Left ventricle myocardium inferior (tissue), 1 donor: ENCODE results near the gene CYP2A6. TPM values are rescaled to one million over a fixed set of nuclear protein-coding genes. Genes with fewer than 3 reads are reported as not detected.

Source experiments
- DNase-seq: peaks from one replicate; pipeline ENCODE4 v3.0.0-alpha.2; 2020
- H3K27ac ChIP-seq: fragments of 200-600 bp; replicated peaks from 2 replicates; pipeline ENCODE4 v1.8.0; 2021
- H3K27me3 ChIP-seq: fragments of 200-600 bp; 2 replicates; pipeline ENCODE4 v1.8.0; 2021; ENCODE audit warnings: low read depth
- H3K36me3 ChIP-seq: fragments of 200-600 bp; 2 replicates; pipeline ENCODE4 v1.8.0; 2021
- H3K4me1 ChIP-seq: fragments of 200-600 bp; 2 replicates; pipeline ENCODE4 v1.8.0; 2021
- H3K4me3 ChIP-seq: fragments of 200-600 bp; 2 replicates; pipeline ENCODE4 v1.8.0; 2021; ENCODE audit warnings: mild to moderate bottlenecking, moderate library complexity
- H3K9me3 ChIP-seq: fragments of 200-600 bp; replicated peaks from 2 replicates; pipeline ENCODE4 v1.8.0; 2021
- CTCF ChIP-seq: fragments of 200-600 bp; IDR thresholded peaks from 2 replicates; pipeline ENCODE4 v1.8.0; 2021; ENCODE audit warnings: antibody characterized with exemption, mild to moderate bottlenecking, borderline replicate concordance
- intact Hi-C: fragments of 100-400 bp; cut with micrococcal nuclease; formaldehyde crosslinking; loops from one replicate; pipeline ENCODE4 v1.11.0; 2022
- total RNA-seq: library from RNA; stranded (reverse); fragmentation: NEBNext Ultra II Directional; extraction: Animal tissue kit (Norgen Biotek cat#: 25700); gene quantifications from one replicate; pipeline ENCODE4 v1.2.1, GENCODE V29; 2021
- donor health status: DM: no; HTN: yes; CAD: no; lungs with severe emphysema.

Gene CYP2A6
- total RNA-seq, 1 donor from 2014 or later: not detected

GRCh38 chr19:40800997-40801377, 49.3 kb downstream of the CYP2A6 start:
- Histone ChIP-seq H3K36me3 (peaks cover 19% of the 10 kb centered on the region), H3K4me3 (peak overlapping the region; percentile 97), H3K27ac (peak overlapping the region; percentile 99), H3K9me3 (no peaks in the 10 kb centered on the region), H3K27me3 (no peaks in the 10 kb centered on the region), H3K4me1 (peaks cover 75% of the 10 kb centered on the region)
- no peak for TF ChIP-seq CTCF
- intact Hi-C loops: no loop called here
- no peak for DNase-seq

DNA sequence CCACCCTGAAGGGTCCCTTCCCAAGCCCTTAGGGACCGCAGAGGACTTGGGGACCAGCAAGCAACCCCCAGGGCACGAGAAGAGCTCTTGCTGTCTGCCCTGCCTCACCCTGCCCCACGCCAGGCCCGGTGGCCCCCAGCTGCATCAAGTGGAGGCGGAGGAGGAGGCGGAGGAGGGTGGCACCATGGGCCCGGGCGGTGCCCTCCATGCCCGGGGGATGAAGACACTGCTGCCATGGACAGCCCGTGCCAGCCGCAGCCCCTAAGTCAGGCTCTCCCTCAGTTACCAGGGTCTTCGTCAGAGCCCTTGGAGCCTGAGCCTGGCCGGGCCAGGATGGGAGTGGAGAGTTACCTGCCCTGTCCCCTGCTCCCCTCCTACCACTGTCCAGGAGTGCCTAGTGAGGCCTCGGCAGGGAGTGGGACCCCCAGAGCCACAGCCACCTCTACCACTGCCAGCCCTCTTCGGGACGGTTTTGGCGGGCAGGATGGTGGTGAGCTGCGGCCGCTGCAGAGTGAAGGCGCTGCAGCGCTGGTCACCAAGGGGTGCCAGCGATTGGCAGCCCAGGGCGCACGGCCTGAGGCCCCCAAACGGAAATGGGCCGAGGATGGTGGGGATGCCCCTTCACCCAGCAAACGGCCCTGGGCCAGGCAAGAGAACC, 49.8 kb downstream of the CYP2A6 start:
- Histone ChIP-seq H3K27ac (peak overlapping the region; percentile 99), H3K4me3 (peak overlapping the region; percentile 97), H3K27me3 (no peaks in the 10 kb centered on the region), H3K4me1 (peaks cover 70% of the 10 kb centered on the region), H3K9me3 (no peaks in the 10 kb centered on the region), H3K36me3 (peaks cover 19% of the 10 kb centered on the region)
- DNase-seq: no peak
- no peak for TF ChIP-seq CTCF
- intact Hi-C loops: no loop called here

DNA sequence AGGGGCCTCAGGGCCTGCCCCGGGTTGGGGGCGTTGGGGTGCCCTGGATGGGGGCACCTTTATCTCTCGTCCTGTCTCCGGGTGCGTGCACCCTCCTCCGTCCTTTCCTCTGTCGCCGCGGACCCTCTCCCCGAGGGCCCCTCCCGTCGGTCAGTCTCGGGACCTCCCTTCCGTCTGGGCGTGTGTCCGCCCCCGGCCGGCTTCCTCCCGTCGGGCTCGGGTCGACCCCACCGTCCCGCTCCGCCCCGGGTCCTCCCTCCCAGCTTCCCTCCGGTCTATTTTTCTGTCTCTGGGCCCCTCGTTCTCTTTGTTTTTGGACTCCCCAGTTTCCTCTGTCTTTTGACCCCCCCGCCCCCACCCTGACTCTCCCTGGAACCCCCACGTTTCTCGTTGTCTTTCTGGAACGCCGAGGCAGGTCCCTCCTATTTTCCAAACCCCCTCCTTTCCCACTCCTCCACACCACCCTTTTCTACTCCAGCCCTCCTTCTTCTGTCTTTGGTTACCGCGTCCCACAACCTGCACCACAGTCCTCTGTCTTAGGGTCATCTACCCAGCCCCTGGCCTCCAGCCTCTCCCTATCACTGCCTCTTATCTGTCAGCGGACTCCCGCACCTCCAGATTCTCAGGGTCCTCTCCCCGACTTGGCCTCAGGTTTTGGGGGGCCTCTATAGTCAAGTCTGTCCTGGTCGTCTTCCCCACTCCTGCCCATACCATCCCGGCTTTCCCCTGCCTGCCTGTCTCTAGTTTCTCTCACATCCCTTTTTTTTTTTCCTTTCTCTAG, 50.5 kb downstream of the CYP2A6 start:
- DNase-seq: peak; percentile 70
- Histone ChIP-seq H3K27ac (peak overlapping the region; percentile 99), H3K4me1 (peaks cover 63% of the 10 kb centered on the region), H3K36me3 (peaks cover 19% of the 10 kb centered on the region), H3K9me3 (no peaks in the 10 kb centered on the region), H3K27me3 (no peaks in the 10 kb centered on the region), H3K4me3 (peak overlapping the region; percentile 97)
- intact Hi-C loops: no loop called here
- no peak for TF ChIP-seq CTCF

DNA sequence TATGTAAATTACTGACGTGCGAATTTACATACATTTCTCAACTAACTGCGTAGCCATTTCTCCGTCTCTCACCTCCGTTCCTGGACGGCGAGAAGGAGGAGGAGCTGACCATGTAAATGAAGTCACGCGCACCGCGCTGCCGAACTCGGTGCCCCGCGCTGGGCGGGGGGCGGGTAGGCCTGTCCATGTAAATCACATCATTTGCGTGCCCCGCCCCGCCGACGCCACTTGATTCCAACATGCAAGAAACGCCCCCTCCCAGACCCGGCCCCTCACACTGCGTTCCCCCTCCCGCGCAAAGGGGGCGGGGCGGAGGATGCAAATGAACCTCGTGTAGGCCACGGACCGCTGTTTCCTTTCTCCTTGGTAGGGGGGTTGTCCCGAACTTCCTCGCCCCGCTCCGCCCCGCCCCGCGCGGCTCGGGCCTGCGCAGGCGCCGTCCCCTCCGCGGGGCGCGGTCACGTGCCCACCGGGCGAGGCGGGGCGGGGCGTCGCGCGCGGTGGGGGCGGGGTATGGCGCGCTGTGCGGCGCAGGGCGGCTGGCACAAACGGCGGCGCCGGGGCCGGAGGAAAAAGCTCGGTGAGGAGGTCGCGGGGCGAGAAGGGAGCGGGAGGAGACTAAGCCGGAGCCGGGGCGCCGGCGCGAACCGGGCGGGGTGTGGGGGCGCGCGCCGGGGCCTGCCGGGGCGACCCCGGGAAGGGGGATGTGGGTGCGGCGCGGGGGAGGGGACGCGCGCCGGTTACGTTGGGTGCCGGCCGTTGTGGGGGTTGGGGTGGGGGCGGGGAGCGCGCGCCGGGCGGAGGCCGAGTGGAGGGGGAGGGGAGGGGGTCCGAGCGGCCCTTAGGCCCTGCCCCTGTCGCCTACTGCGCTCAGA, 51.3 kb downstream of the CYP2A6 start, which contains the start of gene EGLN2:
Gene EGLN2 (plus strand): TSS at position 509 of the 875 bp plus-strand sequence. CDS start 1,382 bp downstream, outside the sequence.
- Histone ChIP-seq H3K27ac (peak within 1 kb of the TSS; percentile 99), H3K4me3 (peak within 1 kb of the TSS; percentile 97), H3K27me3 (no peaks in the 10 kb centered on the region), H3K36me3 (peaks cover 19% of the 10 kb centered on the region), H3K9me3 (no peaks in the 10 kb centered on the region), H3K4me1 (peaks cover 55% of the 10 kb centered on the region)
- intact Hi-C loops: no loop called here
- DNase-seq: peak; percentile 100
- TF ChIP-seq CTCF: no peak

- intact Hi-C loops: no loop called here
These were observed 52.1 kb downstream of the CYP2A6 start for GRCh38 chr19:40797963-40798682.

More at GRCh38 chr19:40797963-40798682, 52.1 kb downstream of the CYP2A6 start:
- Histone ChIP-seq H3K27me3 (no peaks in the 10 kb centered on the region), H3K9me3 (no peaks in the 10 kb centered on the region), H3K27ac (peak overlapping the region; percentile 99), H3K4me1 (peaks cover 47% of the 10 kb centered on the region), H3K4me3 (peak overlapping the region; percentile 97), H3K36me3 (peaks cover 21% of the 10 kb centered on the region)
- DNase-seq: peak; percentile 60
- TF ChIP-seq CTCF: peak; percentile 57
